ENCODE data around the gene SIDT2.

DNA sequence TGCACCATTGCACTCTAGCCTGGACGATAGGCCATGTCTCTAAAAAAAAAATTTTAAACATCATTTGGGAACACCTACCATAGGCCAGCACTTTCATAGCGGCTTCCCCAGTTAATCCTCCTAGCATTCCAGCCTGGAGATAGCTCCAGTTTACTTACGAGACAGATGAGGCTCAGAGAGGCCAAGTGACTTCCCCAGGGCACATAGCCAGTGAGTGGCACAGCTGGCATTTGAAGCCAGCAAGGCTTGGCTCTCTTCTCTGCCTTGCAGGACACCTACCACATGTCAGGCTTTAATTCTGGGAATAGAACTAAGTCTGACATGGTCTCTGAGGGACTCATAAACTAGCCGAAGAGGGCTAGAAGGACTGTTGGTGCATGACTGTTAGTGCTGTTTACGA lies 15.7 kb downstream of the SIDT2 start:
- no peak for TF ChIP-seq CTCF (IDR thresholded peaks at IDR 0.05 in 2 of 3, conservative IDR thresholded peaks at IDR 0.05 in 1 of 3; ENCODE audit: borderline replicate concordance in 1 of 3, insufficient read depth in 1 of 3, low read depth in 2 of 3, low read length in 2 of 3)
- TF ChIP-seq, protein P1, sequence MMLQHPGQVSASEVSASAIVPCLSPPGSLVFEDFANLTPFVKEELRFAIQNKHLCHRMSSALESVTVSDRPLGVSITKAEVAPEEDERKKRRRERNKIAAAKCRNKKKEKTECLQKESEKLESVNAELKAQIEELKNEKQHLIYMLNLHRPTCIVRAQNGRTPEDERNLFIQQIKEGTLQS (IDR thresholded peaks at IDR 0.05): no peak
- TF ChIP-seq TCF7L2 (IDR thresholded peaks at IDR 0.05; ENCODE audit: borderline replicate concordance, extremely low read depth, insufficient read depth, insufficient read length): no peak
- TF ChIP-seq CEBPB (IDR thresholded peaks at IDR 0.05; ENCODE audit: low read depth): no peak
- no peak for TF ChIP-seq RAD21 (IDR thresholded peaks at IDR 0.05; ENCODE audit: low read depth)
- TF ChIP-seq REST (IDR thresholded peaks at IDR 0.05; ENCODE audit: low read depth): no peak
- TF ChIP-seq POLR2AphosphoS5 (IDR thresholded peaks at IDR 0.05; ENCODE audit: low read depth, low read length): no peak
- no peak for TF ChIP-seq ZNF274 (IDR thresholded peaks at IDR 0.05; ENCODE audit: low read depth, low read length)
- TF ChIP-seq YY1 (IDR thresholded peaks at IDR 0.05; ENCODE audit: extremely low read depth, insufficient replicate concordance, low read depth, low read length): no peak
- TF ChIP-seq POLR2A (IDR thresholded peaks at IDR 0.05; ENCODE audit: borderline replicate concordance, extremely low read depth, insufficient read depth, insufficient read length): no peak
- no peak for TF ChIP-seq SP1 (IDR thresholded peaks at IDR 0.05; ENCODE audit: low read depth)
- TF ChIP-seq SIN3A (IDR thresholded peaks at IDR 0.05; ENCODE audit: low read depth): no peak
